Upper lobe of left lung (tissue), 6 donors: ENCODE measurements around the gene RCOR2. TPM values are rescaled to one million over a fixed set of nuclear protein-coding genes. Genes with fewer than 3 reads are reported as not detected.
"Not testable (repeated sequence)": the region's sequence is repeated elsewhere in the genome, so short reads cannot be mapped to it uniquely, and the experiment has no call there.

ENCODE experiments used
- ATAC-seq, 2 donors: fragments of 200-7000 bp; cut with Tn5 transposase; one replicate each; pipeline ENCODE4 v1.9.1; 2022; ENCODE audit warnings: mild to moderate bottlenecking in 2 of 2, moderate library complexity in 2 of 2; ENCODE audit not compliant: low FRiP score in 2 of 2
- DNase-seq, 2 donors: peaks; one replicate each; pipeline ENCODE4 v3.0.0-alpha.2; 2019 to 2020
- H3K27ac ChIP-seq, 4 donors: fragments of 200-600 bp; sonication (generic); one replicate each; pipeline ENCODE4 v1.5.1; 2016 to 2019
- H3K27me3 ChIP-seq, 4 donors: fragments of 200-600 bp; sonication (generic); one replicate each; pipeline ENCODE4 v1.5.1; 2017 to 2019
- H3K36me3 ChIP-seq, 4 donors: fragments of 200-600 bp; sonication (generic); one replicate each; pipeline ENCODE4 v1.5.1; 2016 to 2019
- H3K4me1 ChIP-seq, 4 donors: fragments of 200-600 bp; sonication (generic); one replicate each; pipeline ENCODE4 v1.5.1; 2018 to 2019
- H3K4me3 ChIP-seq, 4 donors: fragments of 200-600 bp; sonication (generic); one replicate each; pipeline ENCODE4 v1.5.1; 2017 to 2019; ENCODE audit warnings: mild to moderate bottlenecking in 2 of 4, moderate library complexity in 1 of 4
- H3K9me3 ChIP-seq, 4 donors: fragments of 200-600 bp; sonication (generic); one replicate each; pipeline ENCODE4 v1.5.1; 2018 to 2019
- EP300 ChIP-seq, 4 donors: sonication (generic); formaldehyde crosslinking; IDR thresholded peaks; one replicate each; pipeline ENCODE4 v1.5.1; 2017; ENCODE audit warnings: antibody characterized with exemption in 4 of 4, control low read depth in 2 of 4
- POLR2A ChIP-seq, 4 donors: fragments of 450-650 bp; IDR thresholded peaks; one replicate each; pipeline ENCODE4 v1.5.1; 2016 to 2017; ENCODE audit warnings: antibody characterized with exemption in 4 of 4, mild to moderate bottlenecking in 2 of 4
- POLR2AphosphoS5 ChIP-seq, 2 donors: sonication (generic); formaldehyde crosslinking; IDR thresholded peaks; one replicate each; pipeline ENCODE4 v1.5.1; 2017; ENCODE audit warnings: antibody characterized with exemption in 2 of 2
- WGBS, 2 donors: methylation state at CpG; one replicate each; pipeline ENCODE4 v1.1.5; 2017 to 2018; 5-methylcytosine and 5-hydroxymethylcytosine counted together
- total RNA-seq, 6 donors: library from RNA; depleted of rRNA in 4 of 6; stranded (reverse); fragments of >200 nt in 4 of 6; gene quantifications; one replicate each; pipeline versions ENCODE4 v1.1.0 to v1.2.1, GENCODE V29; 2016 to 2021
- TF ChIP-seq, protein P1 (sequence below), 6 experiments: fragments of 450-650 bp in 4 of 6; fragments of 200-600 bp in 2 of 6; sonication (generic) in 2 of 6; IDR thresholded peaks; one replicate each; pipeline ENCODE4 v1.5.1; 2016 to 2019; ENCODE audit warnings: antibody characterized with exemption in 6 of 6
- donor health status: DM: no; HTN: no; CAD: no; lungs with moderate emphysema.
- donor health status: DM: no; HTN: yes; CAD: no; lungs with severe emphysema.

The RCOR2 gene
- total RNA-seq: under 1 TPM in 2 of 6 donors, not detected in 4; 0.14 to 0.40 TPM

GRCh38 chr11:63916837-63917691 lies at the start of gene RCOR2:
TSS of gene RCOR2 (minus strand) at chr11:63917164. CDS start at chr11:63916456, 708 bp downstream.
- Histone ChIP-seq H3K9me3 (no peaks in the 10 kb centered on the region), H3K4me3 (peak within 1 kb of the TSS; percentile 40 to 56 (median 50)), H3K27me3 (peaks cover 0 to 17% (median 0%) of the 10 kb centered on the region in 4 donors), H3K4me1 (peaks cover 44 to 62% (median 50%) of the 10 kb centered on the region in 4 donors), H3K36me3 (peaks cover 0 to 4% (median 0%) of the 10 kb centered on the region in 4 donors), H3K27ac (peak within 1 kb of the TSS; percentile 15 to 76 (median 65))
- ATAC-seq (peak in 1 of 2 donors; percentile 76), DNase-seq (peak; percentile 54 to 93)
- TF ChIP-seq EP300 (IDR thresholded peaks at IDR 0.05) (no peak), POLR2AphosphoS5 (IDR thresholded peaks at IDR 0.05) (no peak), POLR2A (IDR thresholded peaks at IDR 0.05) (no peak)
- TF ChIP-seq, protein P1, sequence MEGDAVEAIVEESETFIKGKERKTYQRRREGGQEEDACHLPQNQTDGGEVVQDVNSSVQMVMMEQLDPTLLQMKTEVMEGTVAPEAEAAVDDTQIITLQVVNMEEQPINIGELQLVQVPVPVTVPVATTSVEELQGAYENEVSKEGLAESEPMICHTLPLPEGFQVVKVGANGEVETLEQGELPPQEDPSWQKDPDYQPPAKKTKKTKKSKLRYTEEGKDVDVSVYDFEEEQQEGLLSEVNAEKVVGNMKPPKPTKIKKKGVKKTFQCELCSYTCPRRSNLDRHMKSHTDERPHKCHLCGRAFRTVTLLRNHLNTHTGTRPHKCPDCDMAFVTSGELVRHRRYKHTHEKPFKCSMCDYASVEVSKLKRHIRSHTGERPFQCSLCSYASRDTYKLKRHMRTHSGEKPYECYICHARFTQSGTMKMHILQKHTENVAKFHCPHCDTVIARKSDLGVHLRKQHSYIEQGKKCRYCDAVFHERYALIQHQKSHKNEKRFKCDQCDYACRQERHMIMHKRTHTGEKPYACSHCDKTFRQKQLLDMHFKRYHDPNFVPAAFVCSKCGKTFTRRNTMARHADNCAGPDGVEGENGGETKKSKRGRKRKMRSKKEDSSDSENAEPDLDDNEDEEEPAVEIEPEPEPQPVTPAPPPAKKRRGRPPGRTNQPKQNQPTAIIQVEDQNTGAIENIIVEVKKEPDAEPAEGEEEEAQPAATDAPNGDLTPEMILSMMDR (IDR thresholded peaks at IDR 0.05): no peak
- 0 to 1% methylated on average over 1 to 26 of the region's 85 CpGs for WGBS, 2 donors

- 91 to 100% methylated on average over 1 of the region's 1 CpG for WGBS, 2 donors
- Histone ChIP-seq H3K27ac (no peak overlapping the region), H3K27me3 (no peaks in the 10 kb centered on the region), H3K9me3 (no peaks in the 10 kb centered on the region), H3K36me3 (no peaks in the 10 kb centered on the region), H3K4me3 (no peak overlapping the region), H3K4me1 (peaks cover 0 to 7% (median 4%) of the 10 kb centered on the region in 4 donors)
- ATAC-seq (no peak), DNase-seq (no peak)
- TF ChIP-seq EP300 (IDR thresholded peaks at IDR 0.05) (no peak), POLR2A (IDR thresholded peaks at IDR 0.05) (no peak), POLR2AphosphoS5 (IDR thresholded peaks at IDR 0.05) (no peak)
- TF ChIP-seq, protein P1 (IDR thresholded peaks at IDR 0.05): no peak
Observed at GRCh38 chr11:63966444-63966843, 49.5 kb upstream of the RCOR2 start.

DNA sequence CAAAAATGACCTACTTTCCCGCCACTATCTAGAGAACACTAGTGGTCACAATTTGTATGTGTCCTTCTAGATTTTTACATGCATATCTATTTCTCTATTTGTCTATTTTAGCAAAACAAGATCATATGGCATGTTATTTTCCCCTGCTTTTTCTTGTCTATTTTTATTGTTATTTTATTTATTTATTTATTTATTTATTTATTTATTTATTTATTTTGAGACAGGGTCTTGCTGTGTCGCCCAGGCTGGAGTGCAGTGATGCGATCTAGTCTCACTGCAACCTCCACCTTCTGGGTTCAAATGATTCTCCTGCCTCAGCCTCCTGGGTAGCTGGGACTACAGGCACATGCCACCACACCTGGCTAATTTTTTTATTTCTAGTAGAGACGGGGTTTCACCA lies 46.9 kb upstream of the RCOR2 start:
- not testable (repeated sequence) for H3K9me3 ChIP-seq, H3K4me1 ChIP-seq, H3K27ac ChIP-seq, H3K4me3 ChIP-seq, H3K36me3 ChIP-seq, ATAC-seq, DNase-seq, H3K27me3 ChIP-seq
- 90 to 93% methylated on average over 4 of the region's 4 CpGs for WGBS, 2 donors

- 26 to 46% methylated on average over 8 to 18 of the region's 19 CpGs for WGBS, 2 donors
- TF ChIP-seq POLR2AphosphoS5 (IDR thresholded peaks at IDR 0.05): no peak
- TF ChIP-seq, protein P1 (IDR thresholded peaks at IDR 0.05): no peak
- TF ChIP-seq POLR2A (IDR thresholded peaks at IDR 0.05): no peak
- Histone ChIP-seq H3K27me3 (no peaks in the 10 kb centered on the region), H3K36me3 (no peaks in the 10 kb centered on the region), H3K4me1 (peaks cover 0 to 8% (median 5%) of the 10 kb centered on the region in 4 donors), H3K9me3 (no peaks in the 10 kb centered on the region), H3K4me3 (no peak overlapping the region), H3K27ac (no peak overlapping the region)
- ATAC-seq: peak; percentile 20 to 50
- DNase-seq: peak in 1 of 2 donors; percentile 72
Observed at GRCh38 chr11:63961608-63962412, 44.8 kb upstream of the RCOR2 start.

- no peak overlapping the region for H3K27ac ChIP-seq
- 90 to 100% methylated on average over 2 to 3 of the region's 5 CpGs for WGBS, 2 donors
- H3K4me1 ChIP-seq: peaks cover 0 to 8% (median 5%) of the 10 kb centered on the region in 4 donors
- ATAC-seq (no peak), DNase-seq (no peak)
- H3K36me3 ChIP-seq: peaks cover 0 to 34% (median 26%) of the 10 kb centered on the region in 4 donors
- no peaks in the 10 kb centered on the region for H3K27me3 ChIP-seq
- H3K9me3 ChIP-seq: no peaks in the 10 kb centered on the region
- H3K4me3 ChIP-seq: no peak overlapping the region
- TF ChIP-seq, protein P1 (IDR thresholded peaks at IDR 0.05): no peak
- no peak for TF ChIP-seq POLR2AphosphoS5 (IDR thresholded peaks at IDR 0.05)
- TF ChIP-seq POLR2A (IDR thresholded peaks at IDR 0.05): no peak
- TF ChIP-seq EP300 (IDR thresholded peaks at IDR 0.05): no peak
Observed at GRCh38 chr11:63958008-63958407, 41.0 kb upstream of the RCOR2 start.
